Hippocampal formation (tissue), 2 donors: ENCODE data around the gene HRH2.
"Not testable (repeated sequence)": the region's sequence is repeated elsewhere in the genome, so short reads cannot be mapped to it uniquely, and the experiment has no call there.

ENCODE experiments used
- DNase-seq, 2 donors: peaks; one replicate each; lab custom pipeline; 2025; lab: John Stamatoyannopoulos, UW

HRH2 gene

DNA sequence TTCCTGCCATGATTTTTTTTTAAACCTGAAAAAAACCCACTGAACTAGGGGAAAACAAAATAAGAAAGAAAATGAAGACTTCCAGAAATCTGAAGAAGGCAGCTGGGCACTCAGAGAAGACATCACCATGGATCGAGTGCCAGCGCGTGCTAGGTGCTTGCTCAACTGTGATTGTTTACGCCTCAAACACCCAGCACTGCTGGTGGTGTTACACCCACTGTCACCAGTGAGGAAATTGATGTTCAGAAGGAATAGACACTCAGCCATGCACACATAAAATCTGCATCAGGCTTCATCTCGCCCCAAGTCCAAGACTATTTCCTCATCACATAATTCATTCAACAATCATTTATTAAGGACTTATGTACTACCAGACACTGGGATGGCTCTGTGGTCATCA is 82.1 kb downstream of the HRH2 start:
- DNase-seq, result no peak

DNA sequence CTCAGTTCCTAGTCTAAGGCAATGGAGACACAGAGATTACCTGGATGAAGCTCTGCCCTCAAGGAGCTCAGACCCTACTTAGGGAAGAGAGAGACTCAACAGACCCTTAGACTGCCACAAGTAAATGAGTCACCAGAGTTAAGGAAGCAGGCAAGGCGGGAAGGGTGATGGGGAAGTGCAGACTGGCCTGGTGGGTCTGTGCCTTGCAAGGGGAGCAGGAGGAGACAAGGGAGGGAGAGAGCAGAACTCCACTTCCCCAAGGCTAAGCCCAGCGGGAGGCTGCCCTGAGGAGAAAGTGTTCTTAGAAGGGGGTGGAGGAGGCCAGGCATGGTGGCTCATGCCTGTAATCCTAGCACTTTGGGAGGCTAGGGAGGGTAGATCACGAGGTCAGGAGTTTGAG is 83.7 kb downstream of the HRH2 start:
- DNase-seq, result no peak

DNA sequence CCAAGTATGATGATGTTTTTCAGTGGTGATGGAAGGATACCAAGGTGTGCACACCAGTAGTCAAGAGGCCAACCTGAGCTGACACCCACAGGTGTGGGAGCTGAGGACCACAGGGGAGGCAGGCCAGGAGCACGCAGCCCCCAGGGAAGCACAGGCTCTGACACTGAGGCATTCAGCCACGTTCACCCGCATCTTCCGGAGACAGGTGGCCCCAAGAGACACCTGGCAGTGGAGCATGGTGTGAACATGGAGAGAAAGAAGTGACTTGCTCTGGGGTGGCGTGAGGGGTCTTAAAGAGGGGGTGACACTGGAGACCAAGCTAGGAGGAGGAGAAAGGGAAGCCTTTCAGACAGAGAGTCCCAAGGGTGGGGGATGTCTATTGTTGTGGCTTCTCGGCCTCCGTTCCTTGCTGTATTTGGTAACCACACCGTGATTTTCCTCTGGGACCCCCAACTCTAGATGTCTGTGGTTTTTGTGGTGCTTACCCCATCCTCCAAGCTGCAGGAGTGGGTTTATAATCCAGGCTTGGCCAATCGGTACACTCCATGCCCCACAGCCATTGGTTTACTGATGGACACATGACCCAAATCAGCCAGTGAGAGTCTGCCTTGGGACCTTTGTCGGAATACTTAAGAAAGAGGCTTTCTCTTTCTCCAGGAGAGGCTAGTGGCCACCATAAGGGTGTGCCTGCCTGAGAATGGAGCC is 84.6 kb downstream of the HRH2 start:
- DNase-seq, result no peak

DNA sequence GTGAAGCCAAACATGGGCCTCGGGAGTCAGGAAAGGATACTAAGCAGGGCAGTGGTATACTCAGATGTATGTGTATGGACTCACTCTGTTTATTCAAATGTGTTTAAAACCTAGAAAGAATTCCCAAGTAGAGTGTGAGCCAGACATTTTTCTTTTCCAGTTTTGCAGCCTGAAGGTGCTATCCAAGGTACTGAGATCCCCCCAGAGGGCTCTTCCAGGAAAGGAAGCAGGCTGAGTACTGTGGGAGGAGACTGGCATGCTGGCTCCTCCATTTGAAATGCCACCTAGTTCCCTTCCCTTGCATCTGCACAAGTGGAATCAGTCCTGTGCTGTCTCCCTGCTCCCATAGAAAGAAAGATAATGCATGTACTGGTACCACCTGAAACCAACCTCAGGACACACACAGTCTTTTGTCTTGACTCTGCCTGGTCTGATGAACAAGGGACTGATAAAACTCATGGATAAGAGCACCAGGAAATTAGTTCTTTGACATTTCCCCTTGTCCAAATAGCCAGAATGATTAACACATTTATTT is 85.9 kb downstream of the HRH2 start:
- no peak for DNase-seq

DNA sequence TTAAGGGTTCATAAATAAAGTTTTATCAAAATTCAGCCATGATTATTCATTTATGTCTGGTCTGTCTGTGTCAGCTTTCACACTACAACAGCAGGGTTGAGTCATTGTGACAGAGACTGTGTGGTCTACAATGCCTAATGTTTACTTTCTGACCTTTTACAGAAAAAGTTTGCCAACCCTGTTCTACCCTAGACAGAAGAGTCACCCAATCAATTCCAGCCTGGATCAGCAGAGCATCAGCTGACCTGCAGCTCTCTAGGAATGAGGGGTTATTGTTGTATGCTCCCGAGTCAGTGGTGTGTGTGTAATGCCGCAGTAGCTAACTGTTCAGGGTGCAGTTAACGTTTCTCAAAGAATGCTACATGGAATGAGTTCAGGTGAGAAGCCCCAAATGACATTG is 87.3 kb downstream of the HRH2 start:
- no peak for DNase-seq

DNA sequence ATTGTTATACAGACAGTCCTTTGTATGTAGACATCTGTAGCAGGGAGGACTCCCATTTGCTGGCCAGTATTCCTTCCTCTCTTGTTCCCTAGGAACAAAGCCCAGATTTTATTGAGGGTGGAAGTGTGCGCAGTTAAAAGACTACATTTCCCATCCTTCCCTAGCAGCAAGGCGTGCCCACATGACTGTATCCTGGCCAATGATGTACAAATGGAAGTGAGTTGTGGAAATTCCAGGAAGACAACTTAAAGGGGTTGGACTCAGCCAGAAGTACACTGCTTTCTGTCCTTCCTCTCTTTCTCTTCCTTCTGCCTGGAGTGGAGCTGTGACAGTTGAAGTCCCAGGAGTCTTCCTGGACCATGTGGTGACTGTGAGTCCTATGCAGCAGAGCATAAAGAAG is 89.0 kb downstream of the HRH2 start:
- DNase-seq, result peak; percentile 34 to 64

DNA sequence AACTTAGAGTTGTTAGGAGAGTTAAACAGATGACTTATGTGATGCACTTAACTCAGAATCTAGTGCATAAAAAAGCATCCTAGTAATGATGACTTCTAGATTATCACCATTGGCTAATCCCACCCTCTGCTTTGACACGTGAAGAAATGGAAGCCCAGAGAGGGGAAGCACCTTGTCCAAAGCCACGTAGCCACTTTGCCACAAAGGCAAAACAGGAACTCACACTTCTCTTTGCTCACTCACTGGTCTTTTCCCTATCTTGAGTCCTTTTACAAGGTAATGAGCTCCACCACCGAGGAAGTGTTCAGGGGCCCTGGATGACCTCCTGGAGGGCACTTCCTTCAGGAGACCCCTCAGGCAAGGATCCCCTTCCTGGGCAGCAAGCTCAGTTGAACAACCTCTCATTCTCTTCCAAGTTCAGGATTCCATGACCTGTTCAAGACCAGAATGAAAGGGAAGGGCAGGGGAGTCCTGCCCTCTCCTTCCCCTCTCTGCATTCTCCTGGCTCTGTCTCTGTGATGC is 89.7 kb downstream of the HRH2 start:
- DNase-seq, result no peak

DNA sequence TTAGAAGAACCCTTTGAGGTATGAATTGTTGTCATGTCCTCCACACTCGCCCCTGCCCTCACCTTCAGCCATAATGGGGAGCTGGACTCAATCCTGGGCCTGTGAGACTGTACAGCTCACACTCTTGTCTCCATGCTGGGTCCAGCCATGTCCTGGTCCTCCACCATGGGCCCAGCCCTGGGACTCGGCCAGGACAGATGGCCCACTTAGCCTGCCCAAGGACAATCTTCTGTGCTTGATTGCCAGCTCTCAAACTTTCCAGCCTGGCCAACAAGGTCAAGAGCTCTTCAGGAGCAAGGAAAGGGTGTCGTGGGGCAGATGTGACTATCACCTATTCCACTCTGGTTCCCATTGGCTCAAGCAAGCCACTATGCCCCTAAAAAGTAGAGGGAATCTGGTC is 90.8 kb downstream of the HRH2 start:
- DNase-seq, result no peak

DNA sequence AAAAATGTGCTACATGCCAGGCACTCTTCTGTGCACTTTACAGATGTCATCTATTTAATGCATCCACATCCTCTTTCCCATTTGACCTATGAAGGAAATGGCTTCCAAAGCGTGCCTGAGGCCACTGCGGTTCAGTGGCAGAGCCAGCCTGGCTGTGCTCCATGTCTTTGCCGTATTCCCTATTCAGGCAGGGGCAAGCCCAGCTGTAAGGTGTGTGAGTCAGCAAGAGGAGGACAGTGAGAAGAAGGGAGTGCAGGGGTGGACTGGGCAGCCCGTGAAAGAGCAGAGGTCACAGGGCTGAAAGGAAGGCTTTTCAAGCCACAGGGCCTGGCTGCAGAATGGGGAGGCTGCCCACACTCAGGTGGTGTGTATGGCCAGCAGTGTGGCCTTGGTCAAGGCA is 91.7 kb downstream of the HRH2 start:
- no peak for DNase-seq

DNA sequence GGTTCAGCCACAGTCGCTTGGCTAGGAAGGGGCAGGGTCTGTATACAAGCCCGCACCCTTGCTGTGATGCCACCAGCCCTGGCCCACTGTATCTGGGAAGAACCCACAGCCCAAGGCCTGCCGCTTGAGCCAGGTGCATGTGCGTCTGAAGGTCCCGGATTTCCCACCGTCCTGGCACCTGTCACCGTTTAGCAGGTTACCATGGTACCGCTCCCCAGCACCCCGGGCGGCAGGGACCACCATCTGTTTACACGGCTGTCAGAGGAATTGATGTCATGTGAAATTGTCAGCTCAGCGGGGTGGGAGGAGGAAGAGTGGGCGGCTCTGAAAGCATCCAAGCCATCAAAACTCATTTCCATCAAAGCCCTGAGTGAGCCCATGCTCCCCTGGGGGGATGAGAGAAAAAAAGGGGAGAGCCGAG is 92.7 kb downstream of the HRH2 start:
- DNase-seq, result no peak

DNA sequence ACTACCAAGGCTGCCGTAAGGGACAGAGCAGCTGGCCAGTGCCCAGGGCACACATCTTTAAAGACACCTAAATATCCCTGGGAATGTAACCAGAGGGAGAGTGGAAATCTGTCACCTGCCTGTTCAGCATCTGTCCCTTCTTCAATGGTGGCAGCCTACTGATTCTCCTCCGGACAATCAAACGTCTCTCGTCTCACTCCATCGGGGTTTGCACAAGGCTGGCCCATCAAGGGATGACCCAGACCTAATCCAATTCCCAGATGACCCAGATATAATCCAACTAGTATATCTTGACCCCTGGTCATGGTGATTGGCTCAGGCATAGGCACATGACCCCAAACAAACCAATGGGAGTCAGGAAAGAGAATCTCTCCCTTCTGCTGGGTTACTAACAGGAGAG is 93.5 kb downstream of the HRH2 start:
- no peak for DNase-seq

DNA sequence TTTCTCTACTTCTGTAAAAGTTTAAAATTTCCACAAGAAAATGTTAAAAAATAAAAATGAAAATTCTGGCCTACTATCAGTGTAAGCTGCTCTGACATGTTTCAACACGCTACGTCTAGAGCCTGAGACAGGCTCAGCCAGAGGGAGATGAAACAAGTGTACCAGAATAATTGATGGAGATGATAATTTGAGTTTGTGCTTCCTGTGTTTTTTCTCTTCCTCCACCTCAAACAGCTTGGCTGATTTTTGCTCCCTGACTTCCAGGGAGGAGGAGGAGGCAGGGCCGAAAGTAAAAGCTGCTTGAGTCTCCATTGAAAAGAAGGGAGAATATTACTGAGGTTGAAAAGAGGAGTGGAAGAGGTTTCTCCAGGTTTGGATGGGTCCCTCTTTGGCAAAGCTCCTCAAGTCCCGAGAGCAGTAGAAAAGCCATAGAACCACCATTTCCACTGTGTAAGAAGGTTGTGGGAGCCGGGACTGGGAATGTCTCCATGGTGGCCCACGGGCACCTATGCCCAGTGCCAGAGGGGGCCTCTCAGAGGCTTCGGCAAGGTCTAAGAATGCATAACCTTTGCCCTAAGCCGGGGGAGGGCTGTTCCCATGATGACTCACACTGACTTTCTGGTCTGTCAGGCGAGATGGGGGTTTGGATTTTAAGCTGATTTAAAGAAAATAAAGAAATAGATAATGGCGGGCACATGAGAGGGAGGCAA is 95.1 kb downstream of the HRH2 start:
- no peak for DNase-seq

DNA sequence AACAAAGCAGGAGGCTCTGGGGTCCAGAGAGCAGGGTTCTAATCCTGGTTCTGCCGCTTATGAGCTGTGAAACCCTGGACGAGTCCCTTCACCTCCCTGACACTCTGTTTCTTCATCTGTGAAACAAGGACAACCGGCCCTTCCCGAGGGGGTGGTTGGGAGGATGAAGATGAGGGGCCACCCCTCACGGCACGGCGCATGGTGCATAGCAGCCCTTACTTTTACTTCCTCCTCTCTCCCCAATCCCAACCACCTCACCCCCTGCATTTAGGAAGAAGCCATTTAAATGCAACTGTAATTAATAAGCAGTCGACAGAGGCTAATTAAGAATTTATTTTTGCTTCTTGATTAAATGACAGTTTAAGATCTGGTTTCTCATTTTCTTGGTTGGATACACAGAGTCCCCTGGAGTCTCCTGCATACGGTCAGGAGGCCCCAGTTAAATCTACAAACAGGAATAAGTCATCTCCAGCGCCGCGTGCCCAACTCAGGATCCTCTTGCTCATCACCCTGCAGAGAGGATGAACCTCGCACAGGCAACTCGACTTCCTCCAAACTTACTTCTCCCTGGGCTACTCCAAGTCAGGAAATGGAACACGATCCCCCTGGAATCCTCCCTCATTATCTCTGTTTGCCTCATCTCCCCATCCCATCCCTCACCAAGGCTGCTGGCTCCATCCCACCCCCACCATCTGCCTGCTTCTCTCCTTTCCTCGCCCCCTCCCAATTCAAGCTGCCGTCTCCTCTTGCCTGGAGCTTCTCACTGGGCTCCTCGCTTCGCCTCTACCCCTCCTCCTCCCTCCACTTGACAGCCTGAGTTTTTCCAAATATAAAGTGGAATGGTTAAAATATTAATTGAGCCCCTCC is 95.9 kb downstream of the HRH2 start:
- DNase-seq, result no peak

DNA sequence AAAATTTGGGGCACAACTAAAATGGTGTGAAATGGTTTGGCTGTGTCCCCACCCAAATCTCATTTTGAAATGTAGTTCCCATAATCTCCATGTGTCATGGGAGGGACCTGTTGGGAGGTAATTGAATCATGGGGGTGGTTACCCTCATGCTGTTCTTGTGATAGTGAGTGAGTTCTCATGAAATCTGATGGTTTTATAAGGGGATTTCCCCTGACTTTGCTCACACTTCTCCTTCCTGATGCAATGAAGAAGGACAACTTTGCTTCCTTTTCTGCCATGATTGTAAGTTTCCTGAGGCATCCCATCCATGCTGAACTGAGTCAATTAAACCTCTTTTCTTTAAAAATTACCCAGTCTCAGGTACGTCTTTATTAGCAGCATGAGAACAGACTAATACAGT is 102.1 kb downstream of the HRH2 start:
- DNase-seq, result not testable (repeated sequence)
